ENCODE data around the gene GRIA2.
"Not testable (repeated sequence)": the region's sequence is repeated elsewhere in the genome, so short reads cannot be mapped to it uniquely, and the experiment has no call there.

Gene GRIA2

DNA sequence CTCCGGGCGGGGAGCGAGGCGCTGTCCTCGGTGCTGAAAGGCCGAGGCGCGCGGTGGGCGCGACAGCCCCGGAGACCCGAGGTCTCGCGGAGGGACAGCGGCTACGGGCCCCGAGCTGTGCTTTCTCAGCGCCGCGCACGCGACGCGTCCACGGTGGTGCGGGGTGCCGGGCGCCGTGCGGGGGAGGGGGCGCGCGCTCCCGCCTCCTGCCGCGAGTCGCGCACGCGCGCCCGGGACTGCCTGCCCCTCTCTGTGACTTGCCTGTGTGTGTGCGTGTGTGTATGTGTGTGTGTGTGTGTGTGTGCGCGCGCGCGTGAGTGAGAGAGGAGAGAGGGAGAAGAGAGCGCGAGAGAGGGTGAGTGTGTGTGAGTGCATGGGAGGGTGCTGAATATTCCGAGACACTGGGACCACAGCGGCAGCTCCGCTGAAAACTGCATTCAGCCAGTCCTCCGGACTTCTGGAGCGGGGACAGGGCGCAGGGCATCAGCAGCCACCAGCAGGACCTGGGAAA is at the start of gene GRIA2:
TSS of gene GRIA2 (plus strand) at position 358 of the 511 bp plus-strand sequence. CDS start 315 bp downstream, outside the sequence.
- peak; percentile 85 for DNase-seq

DNA sequence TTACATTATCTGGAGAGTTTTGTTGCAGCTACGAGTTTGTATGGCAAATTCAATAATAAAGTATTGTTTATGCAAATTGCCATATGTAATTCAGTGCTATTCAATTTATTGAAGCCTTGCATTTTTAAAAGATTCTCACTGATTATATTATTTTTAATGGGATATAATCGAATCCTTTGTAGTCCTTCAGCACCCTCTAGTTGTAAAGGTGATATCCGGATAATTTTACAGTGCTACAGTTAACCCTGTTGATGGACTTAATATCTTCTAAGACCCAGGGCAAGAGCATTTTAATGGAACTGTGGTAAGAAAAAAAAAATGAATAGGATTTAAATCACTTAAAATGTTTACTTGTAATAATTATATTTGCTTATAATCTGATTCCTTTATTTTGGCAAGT is 48.5 kb upstream of the GRIA2 start:
- DNase-seq, result no peak

DNA sequence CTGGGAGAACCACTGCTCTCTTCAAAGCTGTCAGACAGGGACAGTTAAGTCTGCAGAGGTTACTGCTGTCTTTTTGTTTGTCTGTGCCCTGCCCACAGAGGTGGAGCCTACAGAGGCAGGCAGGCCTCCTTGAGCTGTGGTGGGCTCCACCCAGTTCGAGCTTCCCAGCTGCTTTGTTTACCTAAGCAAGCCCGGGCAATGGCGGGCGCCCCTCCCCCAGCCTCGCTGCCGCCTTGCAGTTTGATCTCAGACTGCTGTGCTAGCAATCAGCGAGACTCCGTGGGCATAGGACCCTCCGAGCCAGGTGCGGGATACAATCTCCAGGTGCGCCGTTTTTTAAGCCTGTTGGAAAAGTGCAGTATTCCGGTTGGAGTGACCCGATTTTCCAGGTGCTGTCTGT is 40.3 kb upstream of the GRIA2 start:
- not testable (repeated sequence) for DNase-seq

DNA sequence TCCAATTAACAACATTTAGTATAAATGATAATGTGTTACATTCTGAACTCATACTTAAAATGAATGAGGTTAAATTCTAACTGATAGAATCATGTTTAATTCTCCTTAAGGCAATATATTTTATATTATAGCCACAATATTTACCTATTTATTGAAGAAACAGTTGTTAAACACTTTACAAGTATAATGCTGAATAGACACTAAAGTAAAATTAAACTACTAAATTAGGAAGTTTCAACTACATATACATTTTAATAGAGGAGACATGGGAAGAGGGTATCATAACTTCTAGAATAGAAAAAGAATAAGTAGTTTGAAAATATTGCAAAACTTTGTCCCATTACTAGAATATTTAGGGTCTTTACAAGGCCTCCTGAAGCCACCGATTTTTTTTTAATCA is 36.2 kb upstream of the GRIA2 start:
- DNase-seq, result no peak

DNA sequence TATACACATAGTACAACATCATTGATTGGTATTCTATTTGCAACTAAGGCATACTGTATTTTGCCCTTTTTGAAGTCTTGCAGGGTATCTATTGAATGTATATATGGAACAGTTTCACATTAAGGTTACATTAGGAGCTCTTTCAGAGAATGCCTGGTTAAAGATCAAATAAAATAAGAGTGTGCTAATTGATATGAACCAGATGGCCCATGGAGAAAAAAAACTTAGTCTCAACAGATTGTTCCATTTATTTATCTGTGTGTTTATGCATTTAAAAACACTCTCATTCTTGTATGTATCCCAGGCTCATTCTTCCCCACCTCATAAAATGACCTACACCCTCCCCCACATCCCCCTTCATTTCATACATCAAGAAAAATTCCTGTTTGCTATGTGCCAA is 35.2 kb upstream of the GRIA2 start:
- no peak for DNase-seq

DNA sequence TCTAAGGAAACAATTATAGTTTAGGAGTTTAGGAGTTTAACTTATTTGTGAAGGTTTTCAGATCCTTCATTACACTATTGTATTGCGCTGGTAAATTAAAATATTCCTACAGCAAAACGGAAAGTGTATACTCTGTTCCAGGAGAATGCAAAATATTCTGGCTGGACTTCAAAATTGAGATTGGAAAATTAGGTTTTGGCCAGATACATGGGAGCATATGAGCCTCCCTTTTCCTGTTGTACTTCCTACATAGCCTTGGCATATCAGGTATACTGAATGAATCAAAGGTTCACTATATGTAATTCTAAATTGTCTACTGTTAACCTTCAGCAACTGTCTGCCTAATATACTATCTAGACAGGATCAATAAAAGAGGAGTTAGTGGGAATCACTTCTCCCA is 25.2 kb upstream of the GRIA2 start:
- no peak for DNase-seq

DNA sequence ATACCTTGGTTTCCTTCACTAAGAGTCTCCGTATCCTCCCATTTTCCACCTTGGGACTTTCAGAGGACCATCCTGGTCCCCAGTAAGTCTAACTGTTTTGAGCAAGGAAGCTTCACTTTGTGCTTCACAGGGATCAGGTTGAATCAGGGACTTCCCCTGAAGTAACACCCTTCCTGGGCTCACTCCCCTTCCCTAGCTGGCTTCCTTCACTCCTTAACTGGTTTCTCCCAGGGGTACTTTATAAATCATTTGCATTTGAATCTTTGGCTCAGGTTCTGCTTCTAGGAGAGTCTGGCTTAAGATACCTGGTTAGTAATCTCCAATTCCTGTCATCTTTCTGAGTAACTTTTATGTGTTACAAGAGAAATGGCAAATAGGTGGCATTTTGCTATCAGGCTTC is 24.5 kb upstream of the GRIA2 start:
- DNase-seq, result no peak

DNA sequence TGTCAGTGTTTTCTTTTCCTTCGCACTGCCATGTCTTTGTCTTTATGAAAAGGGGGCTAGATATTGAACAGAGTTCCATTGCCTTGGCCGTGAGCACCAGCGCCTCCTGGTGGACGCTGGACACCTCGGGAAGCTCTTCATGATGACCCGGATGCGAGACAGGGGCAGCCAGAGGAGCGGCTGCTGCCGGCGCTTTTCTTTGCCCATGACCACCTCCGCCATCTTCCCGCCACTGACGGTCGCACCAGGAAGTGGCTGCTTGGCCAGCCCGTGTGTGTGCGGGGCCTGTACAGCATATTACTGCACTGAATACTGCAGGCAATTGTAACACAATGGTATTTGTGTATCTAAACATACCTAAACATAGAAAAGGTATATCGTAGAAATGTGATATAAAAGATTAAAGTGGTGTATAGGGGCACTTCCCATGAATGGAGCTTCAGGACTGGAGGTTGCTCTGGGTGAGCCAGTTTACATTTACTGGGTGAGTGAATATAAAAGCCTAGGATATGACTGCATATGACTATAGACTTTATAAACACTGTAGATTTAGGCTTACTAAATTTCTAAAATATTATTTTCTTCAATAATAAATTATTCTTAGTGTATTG is 15.8 kb upstream of the GRIA2 start:
- no peak for DNase-seq

DNA sequence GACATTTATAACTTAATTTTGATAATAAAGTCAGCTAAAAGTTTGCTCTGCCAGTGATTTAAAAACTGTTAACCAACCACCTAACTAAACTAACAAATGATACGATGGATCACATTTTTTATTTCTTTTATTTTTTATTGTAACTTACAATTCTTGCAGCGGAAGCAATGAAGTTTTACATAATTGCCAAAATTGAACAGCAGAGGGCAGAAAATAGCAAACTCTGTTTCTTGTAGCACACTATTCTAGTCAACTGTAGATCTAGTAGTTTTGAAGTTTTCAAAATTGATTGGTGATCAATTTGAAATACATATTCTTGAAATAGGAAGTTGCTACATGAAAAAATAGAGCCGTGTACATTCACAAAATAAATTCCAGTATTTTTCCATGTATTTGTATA is 2.8 kb upstream of the GRIA2 start:
- DNase-seq, result peak; percentile 32

DNA sequence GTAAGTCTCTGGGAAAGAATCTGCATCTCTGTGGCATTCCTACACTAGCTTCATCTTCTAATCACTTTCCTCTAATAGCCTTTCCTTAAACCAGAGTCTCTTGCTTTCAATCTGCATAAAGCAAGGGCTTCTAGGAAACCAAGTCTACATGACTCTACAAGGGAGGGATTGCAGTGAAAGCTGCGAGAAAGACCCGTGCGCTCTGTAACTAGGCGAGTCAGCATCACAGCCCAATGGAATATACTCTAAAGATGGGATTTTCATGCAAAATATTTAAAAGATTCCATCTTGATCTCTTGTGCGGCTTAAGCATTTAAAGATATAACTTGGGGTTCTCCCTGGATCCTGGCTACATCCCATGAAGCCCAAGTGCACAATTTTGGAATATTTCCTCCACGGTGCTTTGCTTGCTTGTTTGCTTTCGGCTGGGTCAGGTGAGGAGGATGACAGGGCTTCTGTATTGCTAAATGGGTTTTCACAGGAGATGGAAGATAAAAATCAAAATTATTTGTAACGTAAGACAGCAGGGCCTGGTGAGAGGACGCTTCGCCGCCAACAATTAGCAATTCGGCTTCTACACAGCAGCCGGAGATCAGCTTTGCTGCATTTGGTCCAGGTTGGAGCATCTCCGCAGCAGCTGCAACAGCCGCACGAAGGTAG is 687 bp upstream of the GRIA2 start:
- no peak for DNase-seq

DNA sequence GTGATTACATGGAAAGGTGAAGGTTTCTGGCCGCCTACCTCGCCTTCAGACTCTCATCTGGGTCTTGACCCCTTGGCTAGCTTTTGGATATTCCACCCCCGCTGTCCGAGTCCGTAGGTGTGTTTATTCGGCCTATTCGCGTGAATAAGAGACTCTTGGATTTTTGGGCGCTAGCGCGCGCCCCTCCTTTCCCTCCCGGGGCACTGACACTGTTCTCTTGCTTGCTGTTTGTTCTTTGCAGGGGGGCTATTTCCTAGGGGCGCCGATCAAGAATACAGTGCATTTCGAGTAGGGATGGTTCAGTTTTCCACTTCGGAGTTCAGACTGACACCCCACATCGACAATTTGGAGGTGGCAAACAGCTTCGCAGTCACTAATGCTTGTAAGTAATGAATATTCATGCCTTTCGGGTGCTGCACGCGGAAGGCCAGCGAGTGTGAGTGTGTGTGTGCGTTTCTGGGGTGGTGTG is 932 bp downstream of the GRIA2 start:
- peak; percentile 44 for DNase-seq

DNA sequence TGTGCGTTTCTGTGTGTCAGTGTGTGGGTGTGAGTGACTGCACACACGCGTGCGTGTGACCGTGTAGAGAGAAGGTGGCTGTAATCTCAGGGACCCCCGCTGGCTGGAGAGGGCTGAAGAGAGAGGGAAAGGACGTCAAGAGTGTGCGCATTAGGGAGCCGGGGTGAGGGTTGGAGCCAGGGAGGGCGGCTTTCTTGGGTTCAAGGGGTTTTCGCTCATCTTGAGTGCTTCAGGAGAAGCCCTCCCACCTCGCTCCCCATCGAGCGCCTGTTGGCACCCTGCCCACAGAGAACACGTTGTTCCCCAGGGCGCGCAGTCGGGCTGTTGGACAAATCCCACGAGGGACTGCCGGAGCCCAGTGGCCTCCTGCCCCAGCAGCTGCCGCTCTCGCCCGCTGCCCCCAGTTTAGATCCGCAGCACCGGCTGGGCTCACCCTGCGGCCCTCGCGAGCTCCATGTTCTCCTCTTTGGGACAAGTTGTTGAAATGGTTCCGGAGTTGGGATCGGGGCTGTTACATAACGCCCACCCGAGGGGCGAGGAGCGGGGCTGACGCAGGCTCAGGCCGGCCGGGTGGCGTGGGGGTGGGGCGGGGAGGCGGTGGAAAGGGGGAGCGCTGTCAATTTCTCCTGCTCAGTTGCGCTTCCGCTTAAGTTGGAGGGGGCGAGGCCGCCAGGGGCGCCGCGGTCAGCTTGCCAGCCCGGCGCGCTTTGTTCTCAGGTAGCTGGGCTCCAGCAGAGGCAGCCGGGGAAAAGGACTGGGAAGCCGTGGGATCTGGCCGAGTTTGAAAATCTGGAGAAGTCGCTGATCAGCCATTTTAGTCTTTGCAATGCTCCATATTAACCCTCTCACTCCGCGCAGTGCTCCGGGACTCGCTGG is 1.6 kb downstream of the GRIA2 start:
- DNase-seq, result peak; percentile 91

DNA sequence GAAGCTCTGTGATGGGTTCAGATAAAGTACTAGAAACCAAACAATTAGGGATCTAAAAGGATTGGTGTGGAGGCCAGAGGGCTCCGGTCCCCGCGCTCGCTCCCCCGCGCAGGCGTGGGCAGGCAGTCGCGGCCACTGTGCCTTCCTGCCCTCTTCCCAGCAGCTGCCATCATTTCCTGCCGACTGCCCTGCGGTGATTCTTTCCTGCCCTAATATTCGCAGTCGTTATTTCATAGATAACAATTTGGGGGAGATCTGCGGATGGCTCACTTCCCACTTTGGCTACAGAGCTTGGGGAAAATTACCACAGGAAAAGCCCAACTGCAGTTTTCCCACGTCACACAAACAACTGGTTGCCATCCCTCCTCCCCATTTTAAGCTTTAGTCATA is 2.2 kb downstream of the GRIA2 start:
- DNase-seq, result no peak

DNA sequence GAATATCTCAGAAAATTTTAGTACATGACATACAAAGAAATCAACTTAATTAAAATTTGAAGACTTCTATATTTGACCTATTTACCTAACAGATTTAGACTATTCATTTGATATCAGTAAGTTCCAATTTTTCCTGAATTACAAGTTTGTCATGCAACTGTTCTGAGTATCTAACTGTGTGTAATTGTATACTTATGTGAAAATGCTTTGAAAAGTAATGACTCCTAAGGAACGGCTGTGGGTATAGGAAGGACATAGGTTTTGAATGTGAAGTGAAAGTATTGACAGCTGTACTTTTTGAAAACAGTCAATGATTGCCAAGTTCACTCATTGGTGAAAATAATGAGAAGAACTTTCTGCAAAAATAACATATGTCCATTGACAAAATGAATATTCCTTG is 2.9 kb downstream of the GRIA2 start:
- DNase-seq, result no peak

DNA sequence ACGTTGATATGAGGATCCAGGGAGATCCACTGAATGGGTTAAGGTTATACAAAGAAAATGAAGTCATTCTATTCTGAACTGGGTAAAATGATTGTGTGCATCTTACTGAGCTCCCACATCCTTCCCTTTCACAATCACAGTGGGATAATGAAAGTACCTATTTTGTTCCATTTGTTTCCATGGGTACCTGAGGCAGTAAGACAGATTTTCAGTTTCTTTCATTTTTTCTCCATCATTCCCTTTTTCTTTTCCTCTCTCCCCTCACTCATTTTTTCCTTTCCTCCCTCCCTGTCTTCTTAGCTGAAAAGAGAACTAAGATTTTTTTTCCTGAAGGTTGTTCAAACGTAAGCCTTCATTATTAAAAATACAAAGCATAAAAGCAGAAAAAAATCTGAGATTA is 4.6 kb downstream of the GRIA2 start:
- no peak for DNase-seq

DNA sequence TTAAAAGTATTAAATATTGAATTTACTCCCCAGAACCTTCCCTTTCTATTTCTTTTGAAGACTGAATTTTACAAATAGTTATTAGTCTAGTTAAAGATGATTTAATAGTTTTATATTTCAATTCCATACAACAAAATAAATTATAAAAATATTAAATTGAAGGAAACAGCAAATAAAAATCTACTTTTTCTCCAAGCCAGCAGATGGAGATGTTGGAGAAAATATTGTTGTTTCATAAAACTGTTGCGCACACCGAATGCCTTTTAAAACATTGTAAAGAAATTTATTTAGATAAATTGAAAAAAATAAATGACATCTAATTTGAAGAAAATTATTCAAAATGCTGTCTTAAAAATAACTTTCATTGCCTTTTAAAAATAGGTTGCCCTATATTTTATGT is 5.5 kb downstream of the GRIA2 start:
- no peak for DNase-seq

DNA sequence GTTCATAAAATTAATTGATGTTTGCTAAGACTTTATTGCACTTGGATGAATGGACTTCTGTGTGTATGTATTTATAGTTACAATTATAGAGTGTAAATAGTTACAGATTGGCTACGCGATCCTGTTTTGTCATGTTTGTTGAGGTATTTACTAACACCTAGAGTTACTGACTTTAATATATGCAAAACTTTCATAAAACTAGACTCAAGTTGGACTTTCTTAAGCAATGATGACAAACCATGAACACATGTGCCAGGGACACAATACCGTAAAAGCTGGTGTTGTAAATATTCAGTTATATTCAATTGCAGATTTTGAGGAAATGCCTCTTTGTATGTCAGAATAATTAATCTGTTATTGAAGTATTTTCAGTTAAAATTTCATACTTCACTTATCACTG is 6.1 kb downstream of the GRIA2 start:
- DNase-seq, result no peak

DNA sequence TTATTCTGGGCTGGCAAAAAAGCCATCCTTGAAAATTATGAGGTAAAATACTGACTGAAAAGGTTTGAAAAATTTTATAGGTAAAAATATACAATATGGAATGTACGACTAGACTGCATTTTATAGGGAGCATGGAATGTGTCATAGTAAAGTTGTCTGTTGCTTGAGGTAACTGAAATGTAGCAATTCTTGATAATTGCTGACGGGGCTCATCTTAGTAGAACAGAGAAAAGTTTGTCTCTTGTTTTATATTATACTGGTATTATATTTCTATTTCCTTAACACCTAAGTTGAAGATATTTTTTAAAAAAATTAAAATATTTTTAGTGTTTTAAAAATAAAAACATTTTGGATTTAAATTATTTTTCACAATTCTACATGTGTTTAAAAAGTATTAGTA is 11.0 kb downstream of the GRIA2 start:
- no peak for DNase-seq

DNA sequence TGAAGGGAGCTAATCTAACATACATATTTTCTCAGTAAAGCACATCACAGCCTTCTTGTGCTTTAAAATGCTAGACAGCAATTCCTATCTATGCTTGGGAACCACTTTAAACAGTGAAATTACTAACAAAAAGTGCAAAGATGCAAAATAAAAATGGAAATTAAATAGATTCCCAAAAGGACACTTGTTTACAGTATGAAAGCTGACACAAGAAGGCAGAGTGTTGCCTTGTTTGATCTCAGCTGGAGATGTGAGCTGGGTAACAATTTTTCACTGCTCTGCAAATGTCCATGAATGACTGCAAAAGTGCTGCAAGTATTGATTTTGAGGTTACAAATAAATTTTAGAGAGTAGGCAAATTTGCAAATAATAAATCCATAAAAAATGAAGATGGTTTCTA is 22.3 kb downstream of the GRIA2 start:
- no peak for DNase-seq

DNA sequence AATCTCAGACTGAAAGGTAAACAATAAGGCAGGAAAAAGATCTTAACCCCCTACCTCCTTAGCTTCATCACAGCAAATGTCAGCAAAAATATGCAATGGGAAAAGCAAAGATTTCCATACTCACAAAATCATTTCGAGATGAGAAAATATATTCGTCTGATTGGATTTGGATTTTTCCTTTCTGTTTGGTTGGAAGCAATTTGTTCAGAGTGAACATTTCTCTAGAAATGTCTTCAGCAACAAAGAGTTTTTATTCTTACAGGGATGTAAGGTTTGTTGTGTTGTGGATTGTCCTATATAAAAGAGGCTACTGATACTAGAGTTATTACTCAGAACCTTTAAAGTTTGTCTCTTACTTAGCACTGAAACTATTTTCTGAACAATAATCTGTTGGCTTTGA is 23.8 kb downstream of the GRIA2 start:
- no peak for DNase-seq

DNA sequence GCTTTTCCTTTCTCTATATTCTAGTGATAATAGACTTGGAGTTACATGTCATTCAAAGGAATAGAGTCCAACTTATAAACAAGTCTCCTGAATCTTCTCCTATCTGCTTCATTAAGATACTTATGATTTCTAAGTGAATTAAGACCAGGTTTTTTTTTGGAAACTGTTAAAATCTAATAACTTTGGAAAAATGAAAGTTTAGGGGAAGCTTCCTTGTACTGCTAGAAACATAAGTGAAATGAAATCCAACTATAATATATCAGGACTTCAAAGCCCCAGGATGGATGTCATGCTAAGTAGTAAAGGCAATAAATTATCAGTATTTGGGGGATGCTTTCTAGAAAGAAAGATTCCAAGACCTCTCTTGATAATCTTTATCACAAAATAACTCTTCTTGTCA is 24.8 kb downstream of the GRIA2 start:
- DNase-seq, result no peak

DNA sequence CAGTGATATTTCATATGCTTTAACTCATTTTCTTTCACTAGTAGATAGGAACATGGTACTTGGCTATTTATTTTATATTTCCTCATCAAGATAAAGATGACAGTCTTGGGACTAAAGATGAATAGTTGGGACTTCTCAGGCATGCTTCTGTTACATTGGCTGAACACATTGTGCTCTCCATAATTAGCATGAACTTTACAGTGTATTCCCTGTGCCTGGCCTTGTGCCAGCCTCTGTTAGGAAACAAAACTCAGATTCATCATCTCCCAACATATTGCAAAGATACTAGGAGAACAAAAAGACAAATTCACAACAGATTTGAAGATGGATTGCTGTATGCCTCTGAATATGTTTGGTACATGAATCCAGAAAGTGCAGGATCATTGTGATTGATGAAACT is 26.4 kb downstream of the GRIA2 start:
- no peak for DNase-seq

DNA sequence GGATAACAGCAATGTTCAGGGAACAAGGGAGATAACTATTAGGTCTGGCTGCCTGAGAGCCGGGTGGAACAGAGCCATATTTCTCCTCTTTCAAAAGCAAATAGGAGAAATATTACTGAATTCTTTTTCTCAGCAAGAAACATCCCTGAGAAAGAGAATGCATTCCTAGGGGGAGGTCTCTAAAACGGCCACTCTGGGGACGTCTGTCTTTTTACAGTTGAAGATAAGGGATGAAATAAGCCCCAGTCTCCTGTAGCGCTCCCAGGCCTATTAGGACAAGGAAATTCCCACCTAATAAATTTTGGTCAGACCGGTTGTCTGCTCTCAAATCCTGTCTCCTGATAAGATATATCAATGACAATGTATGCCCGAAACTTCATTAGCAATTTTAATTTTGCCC is 37.6 kb downstream of the GRIA2 start:
- not testable (repeated sequence) for DNase-seq

DNA sequence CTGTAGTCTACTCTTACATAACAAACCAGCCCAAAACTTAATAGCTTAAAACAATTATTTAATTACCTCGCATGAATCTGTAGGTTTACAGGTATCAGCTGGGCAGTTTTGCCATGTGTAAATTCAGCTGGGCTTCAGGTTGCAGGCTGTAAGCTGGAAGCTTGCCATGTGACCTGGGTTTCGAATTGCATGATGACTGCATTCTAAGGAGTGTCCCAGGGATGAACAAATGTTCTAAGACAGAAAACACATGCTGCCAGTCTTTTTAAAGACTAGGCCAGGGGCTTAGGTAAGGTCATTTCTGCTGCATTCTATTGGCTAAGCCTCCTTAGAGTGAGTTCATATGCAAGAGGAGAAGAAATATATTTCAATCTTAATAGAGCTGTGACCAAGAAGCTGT is 44.8 kb downstream of the GRIA2 start:
- peak; percentile 70 for DNase-seq

Measured in COR-L47 (cell line).